ENCODE results near the gene MAML1.

DNA sequence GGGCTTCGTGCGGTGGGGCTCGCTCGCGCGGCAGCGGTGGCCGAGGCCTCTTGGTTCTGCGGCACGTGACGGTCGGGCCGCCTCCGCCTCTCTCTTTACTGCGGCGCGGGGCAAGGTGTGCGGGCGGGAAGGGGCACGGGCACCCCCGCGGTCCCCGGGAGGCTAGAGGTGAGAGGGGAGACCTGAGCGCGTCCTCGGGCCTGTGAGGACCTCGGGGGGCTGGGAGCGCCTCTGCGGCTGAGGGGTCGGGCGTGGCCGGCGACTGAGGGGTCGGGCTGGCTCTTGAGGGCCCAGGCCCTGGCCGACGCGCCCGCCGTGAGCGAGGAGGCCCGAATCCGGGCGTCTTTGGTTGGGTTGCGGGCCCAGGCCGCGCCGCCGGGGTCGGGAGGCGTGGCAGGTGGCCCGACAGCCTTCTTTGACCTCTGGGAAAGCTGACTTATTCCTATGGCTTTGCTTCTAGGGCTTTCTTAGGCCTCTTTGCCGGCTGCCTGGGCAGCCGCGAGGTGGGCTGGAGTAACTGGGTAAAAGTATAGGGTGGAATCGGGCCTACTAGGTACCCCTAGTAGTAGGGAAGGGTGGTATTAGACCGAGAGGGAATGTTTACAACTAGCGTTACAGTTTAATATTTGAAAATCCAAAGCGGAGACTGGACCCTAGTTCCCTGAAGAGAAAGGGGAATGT is 33.5 kb upstream of the MAML1 start, which contains the start of gene CANX:
- TF ChIP-seq OSR1 (CRISPR knock-in tag; IDR thresholded peaks at IDR 0.05) (no peak), PPARA (CRISPR knock-in tag; IDR thresholded peaks at IDR 0.05; ENCODE audit: borderline replicate concordance) (no peak), TOX (CRISPR knock-in tag; IDR thresholded peaks at IDR 0.05; ENCODE audit: borderline replicate concordance) (no peak), RARB (CRISPR knock-in tag; IDR thresholded peaks at IDR 0.05) (no peak), ZFP30 (CRISPR knock-in tag; IDR thresholded peaks at IDR 0.05) (no peak)
- TF ChIP-seq, protein P1, sequence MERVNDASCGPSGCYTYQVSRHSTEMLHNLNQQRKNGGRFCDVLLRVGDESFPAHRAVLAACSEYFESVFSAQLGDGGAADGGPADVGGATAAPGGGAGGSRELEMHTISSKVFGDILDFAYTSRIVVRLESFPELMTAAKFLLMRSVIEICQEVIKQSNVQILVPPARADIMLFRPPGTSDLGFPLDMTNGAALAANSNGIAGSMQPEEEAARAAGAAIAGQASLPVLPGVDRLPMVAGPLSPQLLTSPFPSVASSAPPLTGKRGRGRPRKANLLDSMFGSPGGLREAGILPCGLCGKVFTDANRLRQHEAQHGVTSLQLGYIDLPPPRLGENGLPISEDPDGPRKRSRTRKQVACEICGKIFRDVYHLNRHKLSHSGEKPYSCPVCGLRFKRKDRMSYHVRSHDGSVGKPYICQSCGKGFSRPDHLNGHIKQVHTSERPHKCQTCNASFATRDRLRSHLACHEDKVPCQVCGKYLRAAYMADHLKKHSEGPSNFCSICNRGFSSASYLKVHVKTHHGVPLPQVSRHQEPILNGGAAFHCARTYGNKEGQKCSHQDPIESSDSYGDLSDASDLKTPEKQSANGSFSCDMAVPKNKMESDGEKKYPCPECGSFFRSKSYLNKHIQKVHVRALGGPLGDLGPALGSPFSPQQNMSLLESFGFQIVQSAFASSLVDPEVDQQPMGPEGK (CRISPR knock-in tag; IDR thresholded peaks at IDR 0.05; ENCODE audit: borderline replicate concordance), result no peak

Measured in SK-N-SH treated with all-trans-retinoic acid at 6 μM for 48 hours (cell line).